HG02943 (cell line): ENCODE measurements around the gene CARS2.
"Not testable (repeated sequence)": the region's sequence is repeated elsewhere in the genome, so short reads cannot be mapped to it uniquely, and the experiment has no call there.

ENCODE experiments used
- ATAC-seq: cut with Tn5 transposase; IDR thresholded peaks from one replicate; pipeline ENCODE4 v1.9.1; 2021; ENCODE audit warnings: mild to moderate bottlenecking, low read depth, moderate library complexity; ENCODE audit not compliant: unreplicated experiment

The CARS2 gene

GRCh38 chr13:110712081-110712848 is 6.3 kb upstream of the CARS2 start:
- peak; percentile 25 for ATAC-seq

DNA sequence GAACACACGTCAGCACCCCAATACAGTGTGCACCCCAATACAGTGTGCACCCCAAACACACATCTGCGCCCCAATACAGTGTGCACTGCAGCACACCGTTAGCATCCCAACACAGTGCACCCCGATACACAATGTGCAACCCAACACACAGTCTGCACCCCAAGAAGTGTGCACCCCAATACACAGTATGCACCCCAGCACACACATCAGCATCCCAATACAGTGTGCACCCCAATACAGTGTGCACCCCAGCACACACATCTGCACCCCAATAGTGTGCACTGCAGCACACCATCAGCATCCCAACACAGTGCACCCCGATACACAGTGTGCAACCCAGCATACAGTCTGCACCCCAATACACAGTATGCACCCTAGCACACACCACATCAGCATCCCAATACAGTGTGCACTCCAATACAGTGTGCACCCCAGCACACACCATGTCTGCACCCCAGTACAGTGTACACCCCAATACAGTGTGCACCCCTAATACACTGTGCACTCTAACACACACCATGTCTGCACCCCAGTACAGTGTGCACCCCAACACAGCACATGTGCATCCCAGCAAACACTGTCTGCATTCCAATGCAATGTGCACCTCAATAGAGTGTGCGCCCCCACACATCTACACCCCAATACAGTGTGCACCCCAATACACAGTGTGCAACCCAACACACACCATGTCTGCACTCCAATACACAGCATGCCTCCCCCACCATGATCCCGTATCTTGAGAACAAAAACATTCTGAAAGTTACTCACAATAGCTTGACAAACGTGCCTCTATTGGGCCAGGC is 855 bp upstream of the CARS2 start:
- ATAC-seq = no peak

DNA sequence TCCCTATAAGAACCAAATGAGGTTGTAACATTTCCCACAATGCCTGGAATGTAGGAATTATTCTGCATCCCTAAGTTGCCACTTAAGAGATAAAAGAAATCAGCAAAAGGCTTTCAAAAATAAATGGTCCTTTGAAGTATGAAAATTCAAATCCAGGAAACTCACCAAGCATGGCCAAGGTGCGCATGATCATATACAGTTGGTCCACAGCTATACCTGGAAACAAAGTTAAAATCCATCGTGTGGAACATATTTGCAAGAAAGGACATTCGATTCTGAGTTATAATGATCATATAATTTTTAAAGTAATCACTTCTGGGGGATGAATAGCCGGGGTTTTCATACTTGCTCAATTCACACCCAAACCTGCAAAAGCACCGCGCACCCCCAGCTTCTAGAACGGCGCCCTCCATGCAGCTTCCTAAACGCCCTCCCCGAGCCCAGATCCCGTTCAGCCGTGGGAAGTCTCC is 525 bp downstream of the CARS2 start:
- no peak for ATAC-seq

DNA sequence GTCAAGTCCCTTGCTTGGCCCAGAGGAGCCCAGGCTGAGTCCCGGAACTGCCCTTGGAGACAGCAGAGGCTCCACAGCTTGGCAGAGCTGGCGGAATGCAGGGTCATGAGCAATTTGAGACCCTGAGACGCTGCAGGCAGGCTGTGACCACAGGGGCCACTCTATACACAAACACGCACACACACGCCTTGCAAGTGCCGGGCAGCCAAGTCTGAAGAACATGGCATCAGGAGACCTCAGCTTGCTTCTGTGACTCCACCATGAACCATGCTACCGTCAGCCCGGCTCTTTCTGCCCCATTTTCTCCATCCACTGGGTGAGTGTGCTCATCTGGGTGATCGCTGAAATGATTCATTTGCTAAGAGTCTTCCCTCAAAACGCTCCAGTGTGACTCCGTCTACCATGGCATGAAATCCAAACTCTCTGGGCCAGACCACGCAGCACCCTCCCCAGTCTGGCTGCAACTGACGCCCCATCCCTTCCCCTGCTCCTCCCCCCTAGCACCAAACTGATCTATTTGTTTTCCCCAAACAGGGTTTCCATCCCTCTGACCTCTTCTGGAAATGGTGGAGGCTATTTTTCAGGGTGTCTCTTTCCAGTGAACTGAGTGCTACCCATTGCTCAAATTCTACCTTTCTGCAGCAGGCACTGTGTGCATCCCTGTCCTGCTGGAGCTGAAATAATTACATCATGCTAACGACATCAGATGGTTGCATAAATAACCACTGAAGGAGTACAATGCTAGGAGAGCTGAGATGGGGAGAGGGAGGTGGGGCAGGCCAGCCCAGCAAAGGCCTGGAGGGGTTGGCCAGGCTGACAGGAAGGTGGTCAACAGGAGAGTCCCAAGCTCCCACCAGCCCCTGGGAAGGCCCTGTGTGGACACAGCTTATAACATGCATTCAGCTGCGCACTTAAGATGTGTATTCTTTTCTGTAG is 3.1 kb downstream of the CARS2 start:
- no peak for ATAC-seq

GRCh38 chr13:110702089-110702488 is 3.8 kb downstream of the CARS2 start:
- ATAC-seq = no peak

DNA sequence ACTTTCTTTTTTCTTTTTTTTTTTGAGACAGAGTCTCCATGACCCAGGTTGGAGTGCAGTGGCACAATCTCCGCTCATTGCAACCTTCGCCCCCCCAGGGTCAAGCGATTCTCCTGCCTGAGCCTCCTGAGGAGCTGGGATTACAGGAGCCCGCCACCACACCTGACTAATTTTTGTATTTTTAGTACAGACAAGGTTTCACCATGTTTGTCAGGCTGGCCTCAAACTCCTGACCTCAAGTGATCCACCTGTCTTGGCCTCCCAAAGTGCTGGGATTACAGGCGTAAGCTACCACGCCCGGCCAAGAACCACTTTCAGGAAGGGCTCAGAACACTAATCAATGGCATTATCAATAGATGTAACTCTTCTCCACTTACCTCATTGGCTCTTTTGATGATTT is 4.9 kb downstream of the CARS2 start:
- not testable (repeated sequence) for ATAC-seq

GRCh38 chr13:110700641-110701040 is 5.3 kb downstream of the CARS2 start:
- no peak for ATAC-seq

DNA sequence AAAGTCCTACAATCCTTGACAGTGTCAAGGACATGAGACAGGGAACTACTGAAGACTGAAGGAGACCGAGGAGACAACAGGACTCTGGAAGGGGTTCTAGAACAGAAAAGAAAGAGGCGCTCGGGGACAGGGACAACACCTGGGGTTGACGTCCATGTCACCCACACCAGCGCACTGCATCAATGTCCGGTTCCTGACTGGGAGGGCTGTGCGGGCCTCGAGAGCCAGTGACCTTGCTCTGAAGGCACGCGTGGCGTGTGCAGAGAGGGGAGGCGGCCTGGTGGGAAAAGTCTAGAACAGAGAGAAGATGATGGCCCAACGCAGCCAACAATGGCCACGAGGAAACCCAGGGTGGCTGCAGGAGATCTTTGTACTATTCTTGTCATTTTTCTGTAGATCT is 5.7 kb downstream of the CARS2 start:
- no peak for ATAC-seq

DNA sequence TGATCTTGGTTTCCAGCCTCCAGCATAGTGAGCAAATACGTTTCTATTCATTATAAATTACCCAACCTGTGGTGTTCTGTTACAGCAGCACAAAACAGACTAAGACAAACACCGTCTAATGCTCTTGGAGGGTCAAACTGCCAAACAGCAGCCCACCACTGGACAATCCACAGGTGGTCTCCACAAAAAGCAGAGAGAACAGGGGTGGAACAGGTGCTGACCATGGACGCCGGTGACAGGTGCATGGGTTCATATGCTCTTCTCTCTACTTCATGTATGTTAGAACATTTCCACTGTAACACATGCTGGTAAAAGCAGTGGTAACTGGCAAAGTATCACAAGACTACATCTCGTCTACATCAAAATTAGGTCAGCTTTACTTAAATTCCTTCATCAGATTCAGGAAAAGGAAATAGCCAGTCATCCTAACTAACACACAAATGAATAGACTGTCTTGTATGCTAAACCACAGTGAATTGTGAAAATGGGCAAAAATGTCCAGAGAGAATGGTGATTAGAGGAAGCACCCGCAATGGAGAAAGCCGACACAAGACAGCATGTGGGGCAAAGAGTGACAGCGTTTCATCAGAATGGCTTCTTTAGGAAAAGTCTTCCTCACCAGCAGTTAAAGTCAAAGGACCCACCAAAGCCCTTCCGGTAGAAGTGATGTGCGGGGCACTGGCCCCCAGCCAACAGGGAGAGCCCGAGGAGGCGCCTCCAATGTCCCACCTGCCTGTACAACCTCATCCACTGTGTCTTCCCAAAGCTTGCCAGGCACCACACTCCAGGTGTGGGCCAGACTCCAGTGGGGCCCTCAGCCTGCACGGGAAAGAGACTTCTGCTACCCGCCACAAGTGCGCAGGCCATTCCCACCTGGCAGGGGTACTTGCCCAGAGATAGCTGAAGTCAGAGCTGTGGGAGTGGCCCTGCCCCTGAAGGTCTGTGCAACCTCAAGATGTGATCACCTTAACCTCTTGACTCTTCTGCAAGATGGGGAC is 6.5 kb downstream of the CARS2 start:
- no peak for ATAC-seq

GRCh38 chr13:110698689-110699088 is 7.2 kb downstream of the CARS2 start:
- no peak for ATAC-seq

DNA sequence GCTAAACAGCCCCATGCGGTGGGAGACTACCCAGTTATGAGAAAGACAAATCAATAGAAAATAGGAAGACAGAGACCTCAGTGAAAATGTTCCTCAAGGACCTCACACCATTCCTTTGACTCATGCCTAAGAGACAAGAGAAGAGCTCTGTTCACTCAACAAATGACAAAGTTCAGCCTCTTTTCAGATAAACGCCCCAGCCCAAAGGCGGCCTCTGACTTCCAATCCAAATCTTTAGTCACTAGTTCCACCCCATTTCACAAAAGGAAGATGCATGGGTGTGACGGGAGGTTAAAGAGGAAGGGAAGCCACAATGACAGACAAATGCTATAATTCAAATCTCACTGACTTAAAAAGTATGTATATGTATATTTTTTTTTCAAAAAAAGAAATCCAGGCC is 8.1 kb downstream of the CARS2 start:
- ATAC-seq = no peak

DNA sequence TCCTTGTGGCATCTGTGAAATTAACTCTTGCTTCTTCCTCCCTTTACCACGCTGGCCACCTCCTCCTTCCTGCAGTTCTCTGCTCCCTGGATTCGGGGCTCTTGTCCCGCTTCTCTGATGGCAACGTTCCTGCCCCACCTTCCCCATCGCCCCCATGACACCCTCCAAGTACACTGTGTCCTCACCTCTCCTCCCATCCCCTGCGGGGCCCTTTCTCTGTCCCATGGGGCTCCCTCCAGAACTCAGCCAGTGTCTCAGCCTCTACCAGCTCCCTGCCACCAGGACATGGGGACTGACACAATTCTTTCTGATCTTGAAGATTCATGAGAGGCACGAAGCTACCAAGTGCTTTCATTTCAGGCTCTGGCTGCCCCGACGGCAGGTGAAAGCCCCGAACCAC is 9.1 kb downstream of the CARS2 start:
- ATAC-seq = no peak

- ATAC-seq = not testable (repeated sequence)
Measured at GRCh38 chr13:110695774-110696173, 10.1 kb downstream of the CARS2 start.

DNA sequence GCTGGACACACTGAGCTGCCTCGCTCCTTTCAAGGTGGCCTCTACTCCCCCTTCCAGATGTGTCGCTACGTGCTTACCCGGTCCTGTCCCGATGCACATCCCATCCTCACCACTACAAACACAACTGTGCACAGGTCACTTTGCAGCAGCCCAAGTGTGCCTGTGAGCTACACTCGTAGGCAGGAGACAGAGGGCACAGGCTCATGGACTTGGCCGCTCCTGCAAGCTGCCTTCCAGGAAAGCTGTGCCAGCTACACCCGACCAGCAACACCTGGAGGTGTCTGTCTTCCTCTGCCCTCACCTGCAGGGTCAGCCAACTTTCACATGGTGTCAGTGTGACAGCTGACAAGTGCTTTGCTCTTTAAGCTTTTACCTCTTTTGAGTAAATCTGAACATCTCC is 15.4 kb downstream of the CARS2 start:
- no peak for ATAC-seq

DNA sequence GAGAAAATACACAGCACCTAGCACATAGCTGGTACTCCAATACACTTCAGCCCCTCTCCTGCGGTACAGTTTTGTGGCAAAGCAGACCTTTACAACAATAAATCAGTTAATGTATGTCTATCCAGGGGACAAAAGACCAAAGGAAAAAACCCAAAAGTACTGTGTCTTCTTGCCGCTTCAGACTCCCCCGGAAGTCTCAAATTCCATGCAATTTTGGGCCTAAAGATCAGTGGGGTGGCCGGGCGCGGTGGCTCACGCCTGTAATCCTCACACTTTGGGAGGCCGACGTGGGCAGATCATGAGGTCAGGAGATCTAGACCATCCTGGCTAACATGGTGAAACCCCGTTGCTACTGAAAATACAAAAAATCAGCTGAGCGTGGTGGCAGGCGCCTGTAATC is 16.2 kb downstream of the CARS2 start:
- ATAC-seq = no peak

GRCh38 chr13:110689041-110689440 is 16.9 kb downstream of the CARS2 start:
- ATAC-seq = no peak

DNA sequence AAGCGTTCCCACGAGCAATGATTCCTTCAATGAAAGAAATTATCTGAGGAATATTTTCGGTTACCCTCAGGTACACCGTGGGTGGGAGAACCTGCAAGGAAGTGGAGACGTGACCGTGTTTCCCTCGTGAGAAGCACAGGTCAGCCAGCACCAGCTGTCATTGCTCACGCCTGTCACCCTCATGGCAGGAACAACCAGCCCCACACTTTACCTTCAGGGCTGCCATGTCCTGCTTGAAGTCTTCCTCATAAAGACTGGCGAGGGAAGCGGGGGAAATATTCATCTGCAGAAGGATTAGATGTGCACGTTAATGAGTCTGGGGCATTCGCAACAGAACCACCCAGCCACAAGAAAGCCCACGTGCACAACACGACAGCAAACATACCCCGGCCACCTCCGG is 18.2 kb downstream of the CARS2 start:
- ATAC-seq = no peak

- no peak for ATAC-seq
Measured at GRCh38 chr13:110685305-110686020, 20.5 kb downstream of the CARS2 start.
